ENCODE measurements around the gene AQP6. TPM values are rescaled to one million over a fixed set of nuclear protein-coding genes. Genes with fewer than 3 reads are reported as not detected.

AQP6 gene
- total RNA-seq, 1 experiment from 2014 or later, result not detected

DNA sequence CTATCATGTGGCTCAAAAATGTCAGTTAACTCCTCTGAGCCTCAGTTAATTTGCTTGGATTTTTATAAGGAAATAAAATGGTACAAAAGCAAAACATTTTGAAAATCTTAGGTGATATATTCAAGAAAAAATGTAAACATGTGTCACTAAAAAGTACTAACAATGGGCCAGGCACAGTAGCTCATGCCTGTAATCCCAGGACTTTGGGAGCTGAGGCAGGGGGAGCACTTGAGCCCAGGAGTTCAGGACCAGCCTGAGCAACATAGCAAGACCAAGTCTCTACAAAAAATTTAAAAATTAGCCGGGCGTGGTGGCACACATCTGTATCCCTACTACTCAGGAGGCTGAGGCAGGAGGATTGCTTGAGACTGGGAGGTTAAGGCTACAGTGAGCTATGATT lies 25.7 kb downstream of the AQP6 start:
- Histone ChIP-seq H3K9me3 (no peaks in the 10 kb centered on the region), H3K36me3 (peaks cover 88% of the 10 kb centered on the region), H3K4me3 (no peak overlapping the region), H3K27me3 (no peaks in the 10 kb centered on the region)
- DNase-seq, result no peak

DNA sequence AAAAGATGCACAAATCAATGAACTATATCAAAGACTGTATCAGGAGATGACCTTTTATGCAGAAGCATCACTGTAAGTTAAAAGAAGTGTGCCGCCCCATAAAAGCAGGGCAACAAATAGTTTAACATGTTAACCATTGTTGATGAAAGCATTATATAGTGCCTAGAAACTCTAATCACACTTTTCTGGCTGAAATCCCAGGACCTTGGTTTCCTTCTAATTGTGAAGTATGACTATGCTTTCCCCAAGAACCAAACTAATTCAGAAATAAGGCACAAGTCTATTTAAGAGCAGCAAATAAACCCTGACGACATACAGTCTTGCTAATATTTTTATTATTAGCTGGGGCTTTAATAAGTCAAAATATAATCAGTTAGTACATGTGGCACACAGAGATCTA lies 30.8 kb downstream of the AQP6 start:
- DNase-seq, result no peak
- no peak overlapping the region for H3K4me3 ChIP-seq
- no peaks in the 10 kb centered on the region for H3K9me3 ChIP-seq
- no peaks in the 10 kb centered on the region for H3K27me3 ChIP-seq
- peaks cover 82% of the 10 kb centered on the region for H3K36me3 ChIP-seq

DNA sequence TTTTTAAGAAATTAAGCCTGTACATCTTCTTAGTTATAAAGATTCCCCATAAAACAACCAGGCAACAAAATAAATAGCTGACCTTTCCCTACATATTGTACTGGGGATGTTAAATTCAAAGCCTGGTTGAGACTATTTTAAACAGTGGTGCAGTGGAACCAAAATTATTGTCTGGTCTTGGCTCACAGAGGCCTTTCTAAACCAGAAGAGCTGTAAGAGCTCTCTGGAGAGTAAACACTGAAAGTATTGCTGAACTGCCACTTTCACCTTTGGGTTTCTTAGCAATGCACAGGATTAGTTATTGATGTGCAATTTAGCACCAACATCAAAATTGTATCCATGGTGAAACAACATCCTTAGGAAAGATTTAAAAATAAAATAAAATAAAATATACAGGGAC lies 31.9 kb downstream of the AQP6 start:
- no peak for DNase-seq
- H3K4me3 ChIP-seq, result no peak overlapping the region
- H3K9me3 ChIP-seq, result no peaks in the 10 kb centered on the region
- H3K27me3 ChIP-seq, result no peaks in the 10 kb centered on the region
- peaks cover 81% of the 10 kb centered on the region for H3K36me3 ChIP-seq

DNA sequence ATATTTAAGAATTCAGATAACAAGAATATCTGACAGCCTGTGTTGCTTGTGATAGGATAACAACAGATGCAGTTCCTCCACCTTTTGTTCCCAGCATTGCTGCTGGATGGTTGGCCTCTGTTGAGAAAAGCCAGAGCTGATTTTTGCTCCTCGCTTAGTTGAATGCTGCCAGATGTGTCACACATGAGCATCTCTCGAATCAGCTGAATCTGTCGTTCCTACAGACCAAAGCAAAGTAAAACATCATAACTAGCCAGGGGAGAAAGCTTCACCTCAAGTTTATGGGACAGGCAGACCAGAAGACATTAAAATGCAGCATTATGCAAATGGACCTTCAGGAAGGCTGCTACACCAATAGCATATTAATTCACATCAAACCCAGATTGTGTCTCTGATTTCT lies 32.4 kb downstream of the AQP6 start:
- no peak for DNase-seq
- peaks cover 83% of the 10 kb centered on the region for H3K36me3 ChIP-seq
- no peak overlapping the region for H3K4me3 ChIP-seq
- H3K27me3 ChIP-seq, result no peaks in the 10 kb centered on the region
- no peaks in the 10 kb centered on the region for H3K9me3 ChIP-seq

DNA sequence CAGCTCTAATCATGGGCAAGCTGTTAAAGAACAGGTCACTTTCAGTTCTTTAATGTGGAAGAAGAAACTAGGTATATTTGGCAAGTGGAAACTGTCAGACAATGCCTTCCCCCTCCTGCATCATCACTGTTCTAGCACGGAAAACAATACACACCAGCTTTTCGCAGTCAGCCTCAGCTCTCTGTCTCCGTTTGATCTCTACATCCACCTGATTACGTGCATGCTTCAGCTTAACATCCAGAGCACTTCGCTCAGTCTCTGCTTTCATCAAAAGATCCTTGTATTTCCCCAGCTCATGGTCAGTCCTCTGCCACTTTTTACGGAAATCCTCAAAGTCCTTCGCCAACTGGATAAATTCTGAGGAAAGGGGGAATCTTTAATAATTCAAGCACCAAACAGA lies 33.5 kb downstream of the AQP6 start:
- Histone ChIP-seq H3K4me3 (no peak overlapping the region), H3K9me3 (no peaks in the 10 kb centered on the region), H3K36me3 (peaks cover 81% of the 10 kb centered on the region), H3K27me3 (no peaks in the 10 kb centered on the region)
- no peak for DNase-seq

DNA sequence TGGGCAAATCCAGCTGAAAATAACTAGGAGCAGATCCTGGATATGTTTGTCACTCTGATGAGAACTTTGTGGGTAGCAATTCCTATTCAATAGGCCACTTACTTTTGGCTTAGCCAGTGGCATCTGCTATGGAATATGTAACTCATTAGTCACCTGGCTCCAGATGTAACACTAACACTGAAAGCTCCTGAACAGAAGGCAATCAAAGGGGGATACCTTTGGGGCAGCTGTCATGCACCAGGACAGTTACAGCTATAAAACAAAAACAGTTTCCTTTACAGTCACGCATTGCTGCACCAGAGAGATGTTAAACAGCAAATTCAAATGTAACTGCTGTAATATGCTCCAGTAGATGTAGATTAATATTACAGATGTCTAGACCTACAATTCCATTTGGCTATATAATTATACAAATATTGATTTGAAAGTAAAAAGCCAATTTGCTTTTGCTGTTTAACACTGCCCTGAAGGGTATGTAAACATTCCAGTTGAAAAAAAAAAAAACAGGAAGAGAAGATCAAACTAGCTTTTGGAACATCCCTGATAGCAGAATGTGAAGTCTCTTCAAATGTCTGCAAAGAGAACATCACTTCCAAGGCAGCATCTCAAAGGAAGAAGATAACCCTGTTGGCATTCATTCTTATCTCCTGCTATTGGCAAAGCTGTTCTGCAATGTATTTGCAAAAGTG lies 34.2 kb downstream of the AQP6 start:
- DNase-seq, result no peak
- Histone ChIP-seq H3K4me3 (no peak overlapping the region), H3K27me3 (no peaks in the 10 kb centered on the region), H3K9me3 (no peaks in the 10 kb centered on the region), H3K36me3 (peaks cover 77% of the 10 kb centered on the region)

DNA sequence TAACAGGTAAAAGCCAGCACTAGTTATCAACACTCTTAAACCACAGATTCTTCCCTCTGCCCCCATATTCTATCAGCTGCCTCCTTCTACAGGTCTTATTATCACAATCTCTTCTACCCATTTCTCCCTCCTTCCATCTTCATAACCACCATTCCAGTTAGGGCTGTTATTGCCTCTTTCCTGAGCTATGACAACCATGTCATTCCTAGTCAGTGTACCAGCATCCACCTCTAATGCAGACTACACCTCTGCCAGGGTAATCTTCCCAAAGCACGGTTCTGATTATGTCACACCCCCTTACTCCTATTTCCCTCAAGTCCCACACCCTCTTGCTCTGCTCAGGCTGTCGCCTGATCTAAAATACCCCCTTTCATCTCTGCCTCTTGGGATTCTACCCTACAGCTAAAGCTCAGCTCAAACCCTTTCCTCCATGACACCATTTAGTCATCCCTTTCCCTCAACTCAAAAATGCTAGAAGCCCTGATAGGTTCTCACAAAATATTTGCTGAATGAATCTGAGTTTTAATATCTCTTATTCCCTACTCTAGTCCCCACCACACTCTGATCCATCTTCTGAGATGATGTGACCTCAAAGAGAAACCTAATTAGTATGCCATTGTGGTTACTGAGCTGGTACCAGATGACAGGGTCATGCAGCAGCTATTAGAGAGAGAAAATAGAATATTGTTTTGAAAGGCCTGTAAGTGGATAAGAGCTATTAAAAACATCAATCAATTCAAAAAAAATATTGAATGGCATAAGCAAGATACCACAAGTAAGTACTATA lies 40.8 kb downstream of the AQP6 start:
- Histone ChIP-seq H3K27me3 (no peaks in the 10 kb centered on the region), H3K4me3 (no peak overlapping the region), H3K36me3 (peaks cover 68% of the 10 kb centered on the region), H3K9me3 (no peaks in the 10 kb centered on the region)
- no peak for DNase-seq

DNA sequence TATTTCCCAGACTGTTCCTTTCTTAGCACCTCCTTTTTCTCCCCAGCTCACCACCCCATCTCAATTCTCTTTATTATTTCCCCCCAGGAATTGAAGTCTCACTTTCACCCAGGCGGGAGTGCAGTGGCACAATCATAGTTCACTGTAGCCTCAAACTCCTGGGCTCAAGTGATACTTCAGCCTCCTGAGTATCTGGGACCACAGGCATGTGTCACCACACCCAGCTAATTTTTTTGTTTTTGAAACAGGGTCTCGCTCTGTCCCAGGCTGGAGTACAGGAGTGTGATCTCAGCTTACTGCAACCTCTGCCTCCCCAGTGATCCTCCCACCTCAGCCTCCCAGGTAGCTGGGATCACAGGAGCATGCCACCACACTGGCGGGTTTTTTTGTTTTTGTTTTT lies 41.6 kb downstream of the AQP6 start:
- peaks cover 63% of the 10 kb centered on the region for H3K36me3 ChIP-seq
- no peaks in the 10 kb centered on the region for H3K9me3 ChIP-seq
- no peaks in the 10 kb centered on the region for H3K27me3 ChIP-seq
- H3K4me3 ChIP-seq, result no peak overlapping the region
- no peak for DNase-seq

DNA sequence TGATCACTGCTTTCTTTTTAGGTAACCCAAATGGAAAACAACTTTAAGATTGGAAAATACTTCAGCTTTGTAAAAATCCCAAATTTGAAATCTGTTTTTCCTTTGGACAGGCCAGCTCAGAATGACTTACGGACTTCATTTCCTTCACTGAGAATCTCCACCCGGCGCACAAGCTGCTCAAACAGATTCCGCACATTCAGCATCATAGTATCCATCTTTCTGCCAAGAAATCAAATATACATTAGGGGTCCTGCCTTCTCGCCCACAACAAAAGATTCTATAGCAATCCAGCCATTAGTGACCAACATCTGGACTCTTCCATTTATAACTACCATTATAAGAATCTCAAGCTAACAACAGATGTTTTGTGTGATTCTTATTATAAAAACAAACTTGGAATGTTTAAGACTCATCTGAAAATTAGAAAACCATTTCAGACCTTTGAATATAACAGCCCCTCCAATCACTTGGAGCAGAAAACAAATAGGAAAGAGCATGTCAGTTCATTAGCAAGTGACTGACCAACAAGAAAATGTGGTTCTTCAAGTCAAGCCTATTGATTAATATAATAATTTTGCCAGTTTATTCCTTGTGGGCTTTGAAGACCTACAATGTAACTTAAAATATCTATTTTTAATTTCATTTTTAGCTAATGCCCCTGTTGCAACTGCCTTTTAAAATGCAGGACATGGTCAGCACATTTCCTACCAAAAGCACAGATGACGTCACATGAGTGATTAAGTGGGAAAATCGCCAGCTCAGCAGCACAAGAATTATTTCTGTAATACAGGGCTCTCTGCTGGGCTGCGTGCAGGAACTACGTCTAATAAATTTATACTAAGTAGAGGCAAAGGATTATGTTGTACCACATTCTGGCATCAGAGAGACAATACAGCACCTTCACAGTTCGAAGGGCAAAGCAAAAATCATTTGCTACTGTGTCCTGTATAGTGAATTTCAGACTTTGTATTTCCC lies 44.0 kb downstream of the AQP6 start:
- peak; percentile 46 for DNase-seq
- Histone ChIP-seq H3K4me3 (no peak overlapping the region), H3K27me3 (no peaks in the 10 kb centered on the region), H3K9me3 (no peaks in the 10 kb centered on the region), H3K36me3 (peaks cover 53% of the 10 kb centered on the region)

DNA sequence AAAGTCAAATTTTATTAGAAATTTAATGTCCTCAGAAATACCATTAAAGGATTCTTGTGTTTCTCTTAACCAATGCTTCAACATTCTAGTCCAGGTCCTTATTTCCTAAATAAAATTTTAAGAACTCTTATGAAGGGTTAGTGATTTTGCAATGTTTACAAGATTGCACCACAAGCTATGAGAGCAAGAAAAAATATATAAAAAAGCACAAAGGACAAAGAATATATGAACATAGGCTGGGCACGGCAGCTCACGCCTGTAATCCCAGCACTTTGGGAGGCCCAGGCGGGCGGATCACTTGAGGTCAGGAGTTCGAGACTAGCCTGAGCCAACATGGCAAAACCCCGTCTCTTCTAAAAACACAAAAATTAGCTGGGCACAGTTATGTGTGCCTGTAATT lies 44.9 kb downstream of the AQP6 start:
- DNase-seq, result no peak
- Histone ChIP-seq H3K27me3 (no peaks in the 10 kb centered on the region), H3K4me3 (no peak overlapping the region), H3K9me3 (no peaks in the 10 kb centered on the region), H3K36me3 (peaks cover 57% of the 10 kb centered on the region)

DNA sequence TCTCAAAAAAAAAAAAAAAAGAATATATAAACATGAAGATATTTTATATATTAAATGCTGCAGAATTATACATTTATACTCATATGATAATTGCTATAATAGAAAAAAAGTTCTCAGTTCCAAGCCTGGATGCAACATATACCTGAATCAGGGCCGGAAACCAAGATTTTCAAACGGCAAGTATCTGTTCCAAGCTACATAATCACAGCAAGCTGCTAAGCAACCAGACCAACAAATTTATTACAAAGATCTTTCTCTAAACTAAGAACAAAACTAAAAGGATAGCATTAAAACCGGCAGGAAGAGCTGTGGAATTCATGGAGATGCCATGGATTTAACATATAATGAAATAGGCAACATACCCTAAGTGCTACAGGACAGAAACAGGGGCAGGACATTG lies 45.4 kb downstream of the AQP6 start:
- peaks cover 59% of the 10 kb centered on the region for H3K36me3 ChIP-seq
- H3K4me3 ChIP-seq, result no peak overlapping the region
- DNase-seq, result no peak
- no peaks in the 10 kb centered on the region for H3K9me3 ChIP-seq
- H3K27me3 ChIP-seq, result no peaks in the 10 kb centered on the region

DNA sequence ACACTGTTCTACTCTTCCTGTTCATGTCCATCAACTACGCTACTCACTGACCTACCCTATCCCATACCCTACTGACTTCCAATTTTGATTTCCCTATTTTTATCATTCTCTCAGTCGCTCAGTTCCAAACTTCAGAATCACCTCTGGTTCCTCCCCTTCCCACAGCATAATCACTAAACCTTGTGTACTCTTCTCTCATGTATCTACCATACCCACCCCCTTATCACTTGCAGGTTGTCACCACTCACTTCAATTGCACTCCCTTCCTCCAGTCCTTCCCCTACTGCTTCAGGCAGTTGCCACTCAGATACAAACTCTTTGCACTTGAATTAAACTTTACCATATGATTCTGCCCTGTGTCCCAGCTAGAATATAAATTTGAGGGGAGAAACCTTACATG lies 46.2 kb downstream of the AQP6 start:
- no peak for DNase-seq
- H3K9me3 ChIP-seq, result no peaks in the 10 kb centered on the region
- no peaks in the 10 kb centered on the region for H3K27me3 ChIP-seq
- no peak overlapping the region for H3K4me3 ChIP-seq
- H3K36me3 ChIP-seq, result peaks cover 57% of the 10 kb centered on the region

DNA sequence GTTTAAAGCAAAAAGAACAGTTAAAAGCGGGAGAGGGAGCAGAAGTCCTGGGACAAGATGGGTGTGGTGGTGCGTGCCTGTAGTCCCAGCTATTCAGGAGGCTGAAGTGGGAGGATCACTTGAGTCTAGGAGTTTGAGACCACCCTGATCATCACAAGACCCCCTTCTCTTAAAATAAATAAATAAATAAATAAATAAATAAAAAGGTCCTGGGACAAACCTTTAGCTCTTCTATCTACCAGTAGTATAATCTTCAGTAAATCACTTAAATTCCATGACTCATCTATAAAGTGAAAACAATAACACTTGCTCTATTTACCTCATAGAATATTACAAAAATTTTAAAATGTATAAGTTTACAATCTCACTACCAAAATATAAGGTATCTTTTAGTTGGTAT lies 46.8 kb downstream of the AQP6 start:
- Histone ChIP-seq H3K36me3 (peaks cover 52% of the 10 kb centered on the region), H3K27me3 (no peaks in the 10 kb centered on the region), H3K4me3 (no peak overlapping the region), H3K9me3 (no peaks in the 10 kb centered on the region)
- no peak for DNase-seq

DNA sequence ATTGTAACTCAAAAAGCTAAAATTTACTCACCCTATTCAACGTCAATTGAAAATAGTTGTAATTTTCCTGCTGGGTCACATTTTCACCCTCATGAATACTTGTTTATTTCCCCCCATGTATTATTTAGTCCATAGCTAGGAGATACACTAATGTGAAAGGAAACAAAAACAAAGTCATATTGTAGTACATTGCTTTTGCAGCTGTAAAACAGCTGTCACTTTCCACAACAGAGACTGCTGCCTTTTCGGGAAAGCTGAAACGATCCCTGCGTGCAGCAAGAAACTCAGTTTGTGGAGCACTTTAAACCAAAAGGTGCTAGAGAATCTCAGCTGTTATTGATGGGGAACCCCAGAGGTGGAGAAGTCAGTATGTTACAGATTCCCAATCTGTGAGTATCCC lies 48.3 kb downstream of the AQP6 start:
- DNase-seq, result no peak

DNA sequence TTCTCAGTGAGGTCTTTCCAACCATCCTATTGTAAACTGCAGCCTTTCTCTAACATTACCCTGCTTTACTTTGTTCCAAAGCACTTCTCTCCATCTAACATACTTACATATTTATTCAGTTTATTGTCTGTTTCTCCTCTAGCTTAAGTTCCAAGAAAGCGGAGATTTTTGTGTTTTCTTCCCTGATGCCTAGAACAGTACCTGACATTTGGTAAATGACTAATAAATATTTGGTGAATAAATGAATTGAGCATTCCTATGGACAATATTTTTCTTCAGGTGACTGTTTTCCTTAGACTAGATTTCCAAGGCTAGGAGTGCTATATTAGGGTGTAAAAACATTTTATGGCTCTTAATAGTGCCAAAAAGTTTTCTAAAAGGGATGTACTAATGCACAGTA lies 50.2 kb downstream of the AQP6 start:
- no peaks in the 10 kb centered on the region for H3K9me3 ChIP-seq
- H3K27me3 ChIP-seq, result no peaks in the 10 kb centered on the region
- no peak overlapping the region for H3K4me3 ChIP-seq
- H3K36me3 ChIP-seq, result peaks cover 27% of the 10 kb centered on the region
- DNase-seq, result no peak

More for the DNA sequence above, 48.3 kb downstream of the AQP6 start:
- peaks cover 42% of the 10 kb centered on the region for H3K36me3 ChIP-seq
- H3K27me3 ChIP-seq, result no peaks in the 10 kb centered on the region
- H3K9me3 ChIP-seq, result no peaks in the 10 kb centered on the region
- H3K4me3 ChIP-seq, result no peak overlapping the region

DNA sequence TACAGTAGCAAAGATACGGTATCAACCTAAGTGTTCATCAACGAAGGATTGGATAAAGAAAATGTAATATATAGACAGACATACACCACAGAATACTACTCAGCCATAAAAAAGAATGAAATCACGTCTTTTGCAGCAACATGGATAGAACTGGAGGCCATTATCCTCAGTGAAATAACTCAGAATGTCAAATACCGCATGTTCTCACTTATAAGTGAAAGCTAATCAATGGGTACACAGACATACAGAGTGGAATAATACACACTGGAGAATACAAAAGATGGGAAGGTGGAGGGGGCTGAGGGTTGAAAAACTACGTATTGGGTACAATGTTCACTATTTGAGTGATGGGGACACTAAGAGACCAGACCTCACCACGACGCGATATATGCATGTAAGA lies 51.5 kb downstream of the AQP6 start:
- Histone ChIP-seq H3K9me3 (no peaks in the 10 kb centered on the region), H3K4me3 (peak overlapping the region; percentile 89), H3K27me3 (no peaks in the 10 kb centered on the region), H3K36me3 (peaks cover 27% of the 10 kb centered on the region)
- no peak for DNase-seq

DNA sequence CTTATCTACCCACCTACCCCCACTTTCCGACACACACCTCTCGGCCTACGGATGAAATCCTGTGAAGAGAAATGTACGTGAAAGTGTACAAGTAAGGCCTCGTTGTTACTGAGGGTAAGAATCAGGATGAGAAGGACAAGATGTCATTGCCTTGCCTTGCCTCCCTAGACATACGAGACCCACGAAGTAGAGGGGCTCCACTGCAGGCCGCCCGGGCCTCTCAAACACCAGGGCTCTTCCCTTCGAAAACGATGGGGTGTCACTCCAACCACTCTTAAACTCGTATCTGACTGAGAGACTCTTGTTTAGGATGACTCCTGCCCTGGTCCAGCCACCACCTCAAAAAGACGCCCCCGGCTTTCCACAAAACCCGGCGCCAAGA lies 52.0 kb downstream of the AQP6 start:
- Histone ChIP-seq H3K4me3 (peak overlapping the region; percentile 89), H3K27me3 (no peaks in the 10 kb centered on the region), H3K9me3 (no peaks in the 10 kb centered on the region), H3K36me3 (peaks cover 27% of the 10 kb centered on the region)
- no peak for DNase-seq

Data from MG63 (cell line).